Hair follicle dermal papilla cell (primary cell): ENCODE data around the gene NPM3. TPM values are rescaled to one million over a fixed set of nuclear protein-coding genes. Genes with fewer than 3 reads are reported as not detected.

Source experiments
- total RNA-seq: library from RNA; depleted of rRNA; stranded (reverse); fragments of >200 nt; gene quantifications from 2 replicates; pipeline ENCODE4 v1.2.3, GENCODE V29; 2012

NPM3 gene
- total RNA-seq, result 44.3 and 58.3 TPM in 2 replicates

GRCh38 chr10:101782811-101783735, at the start of gene NPM3:
TSS of gene NPM3 (minus strand) at chr10:101783446. CDS start at chr10:101783390, 56 bp downstream.

GRCh38 chr10:101818119-101818871, 35.0 kb upstream of the NPM3 start, which contains the start of gene OGA:
TSS of gene OGA (minus strand) at chr10:101818444. CDS start at chr10:101818022, 422 bp downstream.

GRCh38 chr10:101775273-101776160, 7.7 kb downstream of the NPM3 start, which contains the start of gene FGF8:
TSS of gene FGF8 (minus strand) at chr10:101776114. CDS start at chr10:101775900, 214 bp downstream.

Other genes with a start within 250 kb of the NPM3 start
- 16.1 and 17.5 TPM in 2 replicates for gene POLL, start 195.2 kb downstream of the NPM3 start, total RNA-seq
- 19.8 and 33.9 TPM in 2 replicates for gene DPCD, start 195.1 kb downstream of the NPM3 start, total RNA-seq
- 69.3 and 70.8 TPM in 2 replicates for gene FBXW4, start 88.3 kb downstream of the NPM3 start, total RNA-seq
- not detected in 2 replicates for gene FGF8, start 7.3 kb downstream of the NPM3 start, total RNA-seq
- 83.8 and 126 TPM in 2 replicates for gene OGA, start 35.0 kb upstream of the NPM3 start, total RNA-seq
- gene KCNIP2, start 60.4 kb upstream of the NPM3 start, total RNA-seq, result 1.6 and 1.7 TPM in 2 replicates